Mammary epithelial cell (primary cell): ENCODE results near the gene ZNF778.
"Not testable (repeated sequence)": the region's sequence is repeated elsewhere in the genome, so short reads cannot be mapped to it uniquely, and the experiment has no call there.

ENCODE experiments used
- EZH2 ChIP-seq: IDR thresholded peaks from 2 replicates; pipeline ENCODE4 v1.6.1; 2012; ENCODE audit warnings: low read length, inconsistent platforms, borderline replicate concordance
- TF ChIP-seq, protein P1 (sequence below), 2 donors: IDR thresholded peaks in 1 of 2; conservative IDR thresholded peaks in 1 of 2; 2 replicates each; pipeline ENCODE4 v1.5.1; 2011 to 2012; ENCODE audit warnings: inconsistent platforms in 2 of 2, low read length in 2 of 2, mild to moderate bottlenecking in 2 of 2, control low read depth in 1 of 2, low read depth in 1 of 2; ENCODE audit not compliant: insufficient read depth in 1 of 2; ENCODE audit errors: extremely low read depth in 1 of 2

DNA sequence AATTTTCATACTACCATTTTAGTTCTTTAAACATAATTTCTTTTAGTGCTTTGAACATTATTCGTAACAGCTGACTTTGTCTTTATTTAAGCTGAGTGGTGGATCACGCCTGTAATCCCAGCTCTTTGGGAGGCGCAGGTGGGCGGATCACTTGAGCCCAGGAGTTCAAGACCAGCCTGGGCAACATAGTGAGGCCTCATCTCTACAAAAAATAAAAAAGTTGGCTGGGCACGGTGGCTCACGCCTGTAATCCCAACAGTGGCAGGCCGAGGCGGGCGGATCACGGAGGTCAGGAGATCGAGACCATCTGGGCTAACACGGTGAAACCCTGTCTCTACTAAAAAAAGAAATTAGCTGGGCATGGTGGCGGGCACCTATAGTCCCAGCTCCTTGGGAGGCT, 42.4 kb downstream of the ZNF778 start:
- TF ChIP-seq EZH2, result not testable (repeated sequence)
- TF ChIP-seq, protein P1, sequence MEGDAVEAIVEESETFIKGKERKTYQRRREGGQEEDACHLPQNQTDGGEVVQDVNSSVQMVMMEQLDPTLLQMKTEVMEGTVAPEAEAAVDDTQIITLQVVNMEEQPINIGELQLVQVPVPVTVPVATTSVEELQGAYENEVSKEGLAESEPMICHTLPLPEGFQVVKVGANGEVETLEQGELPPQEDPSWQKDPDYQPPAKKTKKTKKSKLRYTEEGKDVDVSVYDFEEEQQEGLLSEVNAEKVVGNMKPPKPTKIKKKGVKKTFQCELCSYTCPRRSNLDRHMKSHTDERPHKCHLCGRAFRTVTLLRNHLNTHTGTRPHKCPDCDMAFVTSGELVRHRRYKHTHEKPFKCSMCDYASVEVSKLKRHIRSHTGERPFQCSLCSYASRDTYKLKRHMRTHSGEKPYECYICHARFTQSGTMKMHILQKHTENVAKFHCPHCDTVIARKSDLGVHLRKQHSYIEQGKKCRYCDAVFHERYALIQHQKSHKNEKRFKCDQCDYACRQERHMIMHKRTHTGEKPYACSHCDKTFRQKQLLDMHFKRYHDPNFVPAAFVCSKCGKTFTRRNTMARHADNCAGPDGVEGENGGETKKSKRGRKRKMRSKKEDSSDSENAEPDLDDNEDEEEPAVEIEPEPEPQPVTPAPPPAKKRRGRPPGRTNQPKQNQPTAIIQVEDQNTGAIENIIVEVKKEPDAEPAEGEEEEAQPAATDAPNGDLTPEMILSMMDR (conservative IDR thresholded peaks at IDR 0.05 in 1 of 2, IDR thresholded peaks at IDR 0.05 in 1 of 2; ENCODE audit: extremely low read depth in 1 of 2, insufficient read depth in 1 of 2, low read depth in 1 of 2, low read length in 2 of 2), result not testable (repeated sequence)
